ENCODE measurements around the gene TRIM50. TPM values are rescaled to one million over a fixed set of nuclear protein-coding genes. Genes with fewer than 3 reads are reported as not detected.
"Not testable (repeated sequence)": the region's sequence is repeated elsewhere in the genome, so short reads cannot be mapped to it uniquely, and the experiment has no call there.

Gene TRIM50
- total and polyA plus RNA-seq, 7 donors: 0.07 to 3.0 (median 0.69) TPM; not detected in 2

GRCh38 chr7:73318656-73319204, 9.2 kb downstream of the TRIM50 start:
- intact Hi-C loops (cut with DNase I); H3K4me1 ChIP-seq: not testable (repeated sequence)
- WGBS, 2 donors: 85 to 87% methylated on average over 18 of the region's 18 CpGs

GRCh38 chr7:73316521-73316920, 11.4 kb downstream of the TRIM50 start:
- no peak overlapping the region for H3K27ac ChIP-seq
- H3K27me3 ChIP-seq: peaks cover 0 to 6% (median 0%) of the 10 kb centered on the region in 3 donors
- H3K4me1 ChIP-seq: no peaks in the 10 kb centered on the region
- H3K9me3 ChIP-seq: no peaks in the 10 kb centered on the region
- no peaks in the 10 kb centered on the region for H3K36me3 ChIP-seq
- DNase-seq: no peak
- intact Hi-C loops (cut with DNase I): no loop called here
- whole genome bisulfite sequencing, 2 donors: 82 to 91% methylated on average over 9 of the region's 9 CpGs
- no peak overlapping the region for H3K4me3 ChIP-seq
- TF ChIP-seq EP300 (IDR thresholded peaks at IDR 0.05): no peak
- TF ChIP-seq POLR2AphosphoS5 (IDR thresholded peaks at IDR 0.05): no peak
- no peak for TF ChIP-seq CTCF (IDR thresholded peaks at IDR 0.05)
- no peak for TF ChIP-seq POLR2A (IDR thresholded peaks at IDR 0.05)

More at GRCh38 chr7:73318656-73319204, 9.2 kb downstream of the TRIM50 start:
- not testable (repeated sequence) for H3K27me3 ChIP-seq, H3K4me3 ChIP-seq, H3K9me3 ChIP-seq, DNase-seq, H3K27ac ChIP-seq, H3K36me3 ChIP-seq

GRCh38 chr7:73314271-73314670, 13.6 kb downstream of the TRIM50 start:
- TF ChIP-seq POLR2AphosphoS5 (IDR thresholded peaks at IDR 0.05) (no peak), CTCF (IDR thresholded peaks at IDR 0.05) (no peak), EP300 (IDR thresholded peaks at IDR 0.05) (no peak), POLR2A (IDR thresholded peaks at IDR 0.05) (no peak)
- Histone ChIP-seq H3K36me3 (no peaks in the 10 kb centered on the region), H3K4me3 (no peak overlapping the region), H3K9me3 (no peaks in the 10 kb centered on the region), H3K27ac (no peak overlapping the region), H3K27me3 (no peaks in the 10 kb centered on the region), H3K4me1 (peaks cover 0 to 4% (median under 1%) of the 10 kb centered on the region in 4 donors)
- DNase-seq: no peak
- intact Hi-C loops (cut with DNase I): no loop called here
- 86 to 89% methylated on average over 5 of the region's 5 CpGs for WGBS, 2 donors

- H3K4me3 ChIP-seq: no peak overlapping the region
- H3K4me1 ChIP-seq: peaks cover 0 to 10% (median 6%) of the 10 kb centered on the region in 4 donors
- no peak for DNase-seq
- TF ChIP-seq POLR2A (IDR thresholded peaks at IDR 0.05): no peak
- no peak for TF ChIP-seq POLR2AphosphoS5 (IDR thresholded peaks at IDR 0.05)
- no peak for TF ChIP-seq CTCF (IDR thresholded peaks at IDR 0.05)
- no peak for TF ChIP-seq EP300 (IDR thresholded peaks at IDR 0.05)
- H3K27me3 ChIP-seq: no peaks in the 10 kb centered on the region
- intact Hi-C loops (cut with DNase I): no loop called here
- no peak overlapping the region for H3K27ac ChIP-seq
- H3K9me3 ChIP-seq: no peaks in the 10 kb centered on the region
- no peaks in the 10 kb centered on the region for H3K36me3 ChIP-seq
- 75 to 82% methylated on average over 4 of the region's 4 CpGs for WGBS, 2 donors
Measured at GRCh38 chr7:73313521-73313906, 14.4 kb downstream of the TRIM50 start.

GRCh38 chr7:73312831-73313520, 14.9 kb downstream of the TRIM50 start:
- Histone ChIP-seq H3K4me1 (peaks cover 0 to 15% (median 8%) of the 10 kb centered on the region in 4 donors), H3K36me3 (no peaks in the 10 kb centered on the region), H3K4me3 (no peak overlapping the region), H3K9me3 (no peaks in the 10 kb centered on the region), H3K27me3 (no peaks in the 10 kb centered on the region), H3K27ac (no peak overlapping the region)
- DNase-seq: no peak
- 95 to 96% methylated on average over 48 of the region's 48 CpGs for WGBS, 2 donors
- no peak for TF ChIP-seq POLR2A (IDR thresholded peaks at IDR 0.05)
- TF ChIP-seq POLR2AphosphoS5 (IDR thresholded peaks at IDR 0.05): no peak
- TF ChIP-seq EP300 (IDR thresholded peaks at IDR 0.05): no peak
- no peak for TF ChIP-seq CTCF (IDR thresholded peaks at IDR 0.05)
- intact Hi-C loops (cut with DNase I): no loop called here

- intact Hi-C loops (cut with DNase I); H3K27me3 ChIP-seq: not testable (repeated sequence)
Measured at GRCh38 chr7:73311421-73311820, 16.5 kb downstream of the TRIM50 start.

More at GRCh38 chr7:73311421-73311820, 16.5 kb downstream of the TRIM50 start:
- peaks cover 0 to 19% (median 13%) of the 10 kb centered on the region in 4 donors for H3K4me1 ChIP-seq
- H3K9me3 ChIP-seq, H3K36me3 ChIP-seq, H3K27ac ChIP-seq, H3K4me3 ChIP-seq, DNase-seq: not testable (repeated sequence)
- 92 to 94% methylated on average over 7 of the region's 7 CpGs for WGBS, 2 donors
